Bronchial epithelial cell (primary cell): Measurements from ENCODE around the gene POMT2. TPM values are rescaled to one million over a fixed set of nuclear protein-coding genes. Genes with fewer than 3 reads are reported as not detected.

Source experiments
- DNase-seq: peaks from one replicate; pipeline ENCODE4 v3.0.0-alpha.2; 2010; ENCODE audit warnings: low read depth
- FAIRE-seq: peaks from 2 replicates; lab custom pipeline; 2011; peaks lifted over from hg19 to GRCh38; lab: Jason Lieb, UNC
- H3K27me3 ChIP-seq: 2 replicates; pipeline ENCODE4 v1.5.1; 2011; ENCODE audit warnings: low read length; ENCODE audit not compliant: control insufficient read depth, insufficient read depth
- H3K36me3 ChIP-seq: 2 replicates; pipeline ENCODE4 v1.5.1; 2011; ENCODE audit warnings: low read length; ENCODE audit not compliant: control insufficient read depth, insufficient read depth
- H3K4me3 ChIP-seq: 2 replicates; pipeline ENCODE4 v1.5.1; 2011; ENCODE audit warnings: mild to moderate bottlenecking, low read depth, low read length, control low read depth
- CTCF ChIP-seq: IDR thresholded peaks from 2 replicates; pipeline ENCODE4 v1.5.1; 2011; ENCODE audit warnings: mild to moderate bottlenecking, moderate library complexity, low read length, control low read depth, inconsistent platforms; ENCODE audit not compliant: insufficient read depth, severe bottlenecking
- total RNA-seq: library from RNA; depleted of rRNA; stranded (reverse); fragments of >200 nt; gene quantifications from 2 replicates; pipeline ENCODE4 v1.2.1, GENCODE V29; 2014

Gene POMT2
- total RNA-seq, 1 donor from 2014 or later: 5.8 TPM

GRCh38 chr14:77268989-77269600, 51.6 kb downstream of the POMT2 start:
- H3K27me3 ChIP-seq: peaks cover 13% of the 10 kb centered on the region
- TF ChIP-seq CTCF: no peak
- H3K4me3 ChIP-seq: no peak overlapping the region
- H3K36me3 ChIP-seq: no peaks in the 10 kb centered on the region
- FAIRE-seq (no peak), DNase-seq (peak; percentile 40)

- Histone ChIP-seq H3K27me3 (peaks cover 13% of the 10 kb centered on the region), H3K4me3 (no peak overlapping the region), H3K36me3 (no peaks in the 10 kb centered on the region)
- no peak for TF ChIP-seq CTCF
- DNase-seq (no peak), FAIRE-seq (no peak)
Measured at GRCh38 chr14:77267937-77268699, 52.6 kb downstream of the POMT2 start.

GRCh38 chr14:77266336-77266735, 54.3 kb downstream of the POMT2 start:
- FAIRE-seq (no peak), DNase-seq (no peak)
- TF ChIP-seq CTCF: no peak
- no peak overlapping the region for H3K4me3 ChIP-seq
- H3K27me3 ChIP-seq: peaks cover 11% of the 10 kb centered on the region
- no peaks in the 10 kb centered on the region for H3K36me3 ChIP-seq

- no peak for TF ChIP-seq CTCF
- Histone ChIP-seq H3K27me3 (peaks cover 9% of the 10 kb centered on the region), H3K4me3 (no peak overlapping the region), H3K36me3 (no peaks in the 10 kb centered on the region)
- DNase-seq (no peak), FAIRE-seq (no peak)
Measured at GRCh38 chr14:77265561-77266335, 54.9 kb downstream of the POMT2 start.

GRCh38 chr14:77265187-77265515, 55.5 kb downstream of the POMT2 start:
- TF ChIP-seq CTCF: no peak
- Histone ChIP-seq H3K4me3 (no peak overlapping the region), H3K36me3 (no peaks in the 10 kb centered on the region), H3K27me3 (peaks cover 3% of the 10 kb centered on the region)
- FAIRE-seq (no peak), DNase-seq (no peak)
